ENCODE results near the gene MAP3K13. TPM values are rescaled to one million over a fixed set of nuclear protein-coding genes. Genes with fewer than 3 reads are reported as not detected.
"Not testable (repeated sequence)": the region's sequence is repeated elsewhere in the genome, so short reads cannot be mapped to it uniquely, and the experiment has no call there.

Gene MAP3K13
- total RNA-seq, 6 experiments from 2014 or later = 20.9 to 28.4 (median 25.1) TPM

DNA sequence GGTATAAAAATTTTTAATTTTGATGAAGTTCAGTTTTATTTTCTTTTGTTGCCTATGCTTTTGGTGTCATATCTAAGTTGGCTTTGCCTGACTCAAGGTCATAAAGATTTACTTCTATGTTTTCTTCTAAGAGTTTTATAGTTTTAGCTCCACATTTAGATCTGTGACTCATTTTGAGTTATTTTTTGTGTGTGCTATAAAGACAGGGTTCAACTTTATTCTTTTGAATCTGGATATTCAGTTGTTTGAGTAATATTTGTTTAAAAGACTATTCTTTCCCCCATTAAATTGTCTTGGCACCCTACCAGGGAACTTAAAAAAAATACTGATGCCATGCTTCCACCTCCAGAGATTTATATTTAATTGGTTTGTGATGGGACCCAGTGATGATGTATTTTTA is 4.0 kb downstream of the MAP3K13 start:
- TF ChIP-seq, protein P1, sequence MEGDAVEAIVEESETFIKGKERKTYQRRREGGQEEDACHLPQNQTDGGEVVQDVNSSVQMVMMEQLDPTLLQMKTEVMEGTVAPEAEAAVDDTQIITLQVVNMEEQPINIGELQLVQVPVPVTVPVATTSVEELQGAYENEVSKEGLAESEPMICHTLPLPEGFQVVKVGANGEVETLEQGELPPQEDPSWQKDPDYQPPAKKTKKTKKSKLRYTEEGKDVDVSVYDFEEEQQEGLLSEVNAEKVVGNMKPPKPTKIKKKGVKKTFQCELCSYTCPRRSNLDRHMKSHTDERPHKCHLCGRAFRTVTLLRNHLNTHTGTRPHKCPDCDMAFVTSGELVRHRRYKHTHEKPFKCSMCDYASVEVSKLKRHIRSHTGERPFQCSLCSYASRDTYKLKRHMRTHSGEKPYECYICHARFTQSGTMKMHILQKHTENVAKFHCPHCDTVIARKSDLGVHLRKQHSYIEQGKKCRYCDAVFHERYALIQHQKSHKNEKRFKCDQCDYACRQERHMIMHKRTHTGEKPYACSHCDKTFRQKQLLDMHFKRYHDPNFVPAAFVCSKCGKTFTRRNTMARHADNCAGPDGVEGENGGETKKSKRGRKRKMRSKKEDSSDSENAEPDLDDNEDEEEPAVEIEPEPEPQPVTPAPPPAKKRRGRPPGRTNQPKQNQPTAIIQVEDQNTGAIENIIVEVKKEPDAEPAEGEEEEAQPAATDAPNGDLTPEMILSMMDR (IDR thresholded peaks at IDR 0.05) = no peak
- Mint-ChIP-seq H3K4me3 (no peak overlapping the region), H3K27me3 (ENCODE audit: insufficient read depth) (peaks cover 9% of the 10 kb centered on the region), H3K9me3 (no peaks in the 10 kb centered on the region), H3K36me3 (ENCODE audit: low read depth) (no peaks in the 10 kb centered on the region), H3K4me1 (ENCODE audit: low read depth) (peaks cover 30% of the 10 kb centered on the region), H3K27ac (no peak overlapping the region)
- DNase-seq = no peak

DNA sequence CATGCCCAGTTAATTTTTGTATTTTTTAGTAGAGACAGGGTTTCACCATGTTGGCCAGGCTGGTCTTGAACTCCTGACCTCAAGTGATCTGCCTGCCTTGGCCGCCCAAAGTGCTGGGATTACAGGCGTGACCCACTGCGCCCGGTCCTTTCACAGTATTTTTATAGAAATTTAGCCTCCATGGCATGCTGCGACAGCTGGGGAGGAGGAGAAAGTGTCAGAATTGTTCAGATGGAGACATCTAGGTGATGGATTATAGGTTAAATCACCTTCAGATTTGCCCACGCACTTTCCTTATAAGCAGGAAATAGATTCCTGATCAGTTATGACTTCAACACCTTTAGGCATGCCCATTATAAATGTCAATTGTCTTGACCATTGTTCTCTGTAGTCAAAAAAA is 7.4 kb downstream of the MAP3K13 start:
- H3K4me3 Mint-ChIP-seq; DNase-seq; H3K9me3 Mint-ChIP-seq; H3K36me3 Mint-ChIP-seq (ENCODE audit: low read depth); H3K27me3 Mint-ChIP-seq (ENCODE audit: insufficient read depth); H3K4me1 Mint-ChIP-seq (ENCODE audit: low read depth); H3K27ac Mint-ChIP-seq: not testable (repeated sequence)

DNA sequence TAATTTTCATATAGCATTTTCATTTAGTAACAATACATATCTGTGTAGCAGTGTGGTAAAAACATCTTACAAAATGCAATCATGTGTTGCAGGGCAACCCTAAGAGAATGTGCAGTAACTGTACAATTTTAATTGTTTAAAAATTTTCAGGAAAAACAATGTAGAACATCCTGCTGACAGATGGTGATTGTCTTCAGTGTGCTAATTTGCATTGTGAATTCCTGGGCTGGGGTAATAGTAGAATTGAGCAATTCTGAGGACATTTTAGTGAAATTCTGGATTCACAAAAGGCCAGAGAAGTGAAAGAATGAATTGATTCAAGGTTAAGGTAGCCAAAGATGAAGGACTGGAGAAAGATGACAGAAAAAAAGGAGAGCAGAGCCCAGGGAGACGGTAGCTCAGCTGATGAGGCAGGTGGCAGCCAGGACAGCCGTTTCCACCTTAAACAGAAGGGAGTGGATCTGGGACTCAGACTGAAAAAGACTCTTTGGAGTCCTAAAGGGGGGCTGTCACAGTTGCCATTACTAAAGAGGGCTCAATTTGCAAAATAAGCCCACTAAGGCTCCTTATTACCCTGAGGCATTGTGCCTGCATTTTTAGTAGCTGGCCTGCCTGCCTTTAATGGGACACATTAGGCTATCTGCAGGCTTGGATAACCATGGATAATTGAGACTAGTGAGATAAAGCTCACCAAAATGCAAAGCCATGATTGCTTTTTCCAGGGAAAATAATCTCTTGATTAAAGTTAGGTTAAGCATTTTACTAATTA is 8.6 kb downstream of the MAP3K13 start:
- H3K27ac Mint-ChIP-seq = no peak overlapping the region
- TF ChIP-seq, protein P1 (IDR thresholded peaks at IDR 0.05) = no peak
- H3K4me3 Mint-ChIP-seq = no peak overlapping the region
- no peaks in the 10 kb centered on the region for H3K36me3 Mint-ChIP-seq (ENCODE audit: low read depth)
- H3K27me3 Mint-ChIP-seq (ENCODE audit: insufficient read depth) = no peaks in the 10 kb centered on the region
- peaks cover 7% of the 10 kb centered on the region for H3K4me1 Mint-ChIP-seq (ENCODE audit: low read depth)
- no peaks in the 10 kb centered on the region for H3K9me3 Mint-ChIP-seq
- no peak for DNase-seq

DNA sequence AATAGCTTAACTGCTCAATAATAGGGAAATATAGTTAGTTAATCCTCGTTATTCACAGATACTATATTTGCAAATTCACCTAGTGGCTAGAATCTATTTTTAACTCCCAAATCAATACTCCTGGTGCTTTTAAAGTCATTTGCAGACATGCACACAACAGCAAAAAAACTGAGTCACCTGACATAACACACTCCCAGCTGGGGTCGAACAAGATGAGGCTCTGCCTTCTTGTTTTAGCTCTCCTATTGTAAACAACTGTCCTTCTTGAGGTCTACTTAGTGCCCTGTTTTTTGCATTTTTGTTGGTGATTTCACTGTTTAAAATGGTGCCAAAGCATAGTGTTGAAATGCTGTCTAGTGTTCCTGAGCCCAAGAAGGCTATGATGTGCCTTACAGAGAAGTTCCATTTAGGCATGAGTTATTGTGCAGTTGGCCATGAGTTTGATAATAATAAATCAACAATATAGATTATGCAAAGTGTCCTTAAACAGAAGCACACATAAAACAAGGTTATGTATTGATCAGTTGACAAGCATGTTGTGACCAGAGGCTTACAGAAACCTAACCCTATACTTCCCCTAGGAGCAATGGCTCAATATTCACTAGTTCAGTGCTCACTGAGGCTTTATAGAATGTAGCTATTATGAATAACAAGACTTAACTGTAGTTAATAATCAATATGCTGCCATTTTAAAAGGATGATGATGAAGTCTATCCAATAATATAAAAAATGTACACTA is 18.6 kb downstream of the MAP3K13 start:
- Mint-ChIP-seq H3K4me3 (no peak overlapping the region), H3K4me1 (ENCODE audit: low read depth) (no peaks in the 10 kb centered on the region), H3K36me3 (ENCODE audit: low read depth) (no peaks in the 10 kb centered on the region), H3K27ac (no peak overlapping the region), H3K27me3 (ENCODE audit: insufficient read depth) (peaks cover 6% of the 10 kb centered on the region), H3K9me3 (no peaks in the 10 kb centered on the region)
- TF ChIP-seq, protein P1 (IDR thresholded peaks at IDR 0.05) = no peak
- no peak for DNase-seq

DNA sequence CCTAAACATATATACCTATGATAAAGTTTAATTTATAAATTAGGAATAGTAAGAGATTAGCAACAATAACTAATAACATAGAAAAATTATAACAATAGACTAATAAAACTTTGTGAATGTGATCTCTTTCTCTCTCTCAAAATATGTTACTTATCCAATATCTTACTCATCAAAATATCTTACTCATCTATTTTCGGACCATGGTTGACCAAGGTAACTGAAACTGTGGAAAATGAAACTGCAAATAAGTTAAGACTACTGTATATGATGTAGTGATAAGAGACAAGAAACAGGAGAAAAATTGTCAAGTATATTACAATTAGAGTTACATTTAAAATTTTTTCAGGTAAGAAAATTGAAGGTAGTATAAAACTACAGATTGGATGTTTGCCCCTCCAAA is 19.2 kb downstream of the MAP3K13 start:
- no peak overlapping the region for H3K4me3 Mint-ChIP-seq
- no peak for DNase-seq
- H3K9me3 Mint-ChIP-seq = no peaks in the 10 kb centered on the region
- H3K27ac Mint-ChIP-seq = no peak overlapping the region
- no peaks in the 10 kb centered on the region for H3K36me3 Mint-ChIP-seq (ENCODE audit: low read depth)
- peaks cover 6% of the 10 kb centered on the region for H3K27me3 Mint-ChIP-seq (ENCODE audit: insufficient read depth)
- H3K4me1 Mint-ChIP-seq (ENCODE audit: low read depth) = no peaks in the 10 kb centered on the region
- TF ChIP-seq, protein P1 (IDR thresholded peaks at IDR 0.05) = no peak

DNA sequence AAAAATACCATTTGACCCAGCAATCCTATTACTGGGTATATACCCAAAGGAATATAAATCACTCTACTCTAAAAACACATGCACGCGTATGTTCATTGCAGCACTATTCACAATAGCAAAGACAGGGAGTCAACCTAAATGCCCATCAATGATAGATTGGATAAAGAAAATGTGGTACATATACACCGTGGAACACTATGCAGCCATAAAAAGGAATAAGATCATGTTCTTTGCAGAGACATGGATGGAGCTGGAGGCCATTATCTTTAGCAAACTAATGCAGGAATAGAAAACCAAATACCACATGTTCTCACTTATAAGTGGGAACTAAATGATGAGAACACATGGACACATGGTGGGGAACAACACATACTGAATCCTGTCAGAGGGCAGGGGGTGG is 23.6 kb downstream of the MAP3K13 start:
- not testable (repeated sequence) for H3K27me3 Mint-ChIP-seq (ENCODE audit: insufficient read depth); DNase-seq; H3K36me3 Mint-ChIP-seq (ENCODE audit: low read depth); H3K9me3 Mint-ChIP-seq; H3K4me3 Mint-ChIP-seq; H3K27ac Mint-ChIP-seq; H3K4me1 Mint-ChIP-seq (ENCODE audit: low read depth)
